Loucy (cell line): ENCODE results near the gene SFT2D3.
A peak's percentile ranks its signal among the peaks of the same experiment; 100 is the strongest.

Experiments used
- H2AFZ ChIP-seq: fragments of 200-600 bp; sonication (generic); 2 replicates; pipeline ENCODE4 v1.6.0; 2016; ENCODE audit warnings: antibody characterized with exemption, mild to moderate bottlenecking, low read length, moderate library complexity
- H3F3A ChIP-seq: fragments of 200-600 bp; 2 replicates; pipeline ENCODE4 v1.6.0; 2016; ENCODE audit warnings: antibody characterized with exemption, low read depth, mild to moderate bottlenecking
- H3K27me3 ChIP-seq: fragments of 200-600 bp; sonication (generic); 2 replicates; pipeline ENCODE4 v1.6.1; 2014; ENCODE audit warnings: low read length, mild to moderate bottlenecking; ENCODE audit not compliant: insufficient read depth, poor library complexity, severe bottlenecking
- H3K36me3 ChIP-seq: fragments of 200-600 bp; sonication (generic); 2 replicates; pipeline ENCODE4 v1.6.1; 2016; ENCODE audit warnings: low read length; ENCODE audit not compliant: insufficient read depth
- H3K4me1 ChIP-seq: fragments of 200-600 bp; sonication (generic); 2 replicates; pipeline ENCODE4 v1.5.1; 2014; ENCODE audit warnings: low read length, mild to moderate bottlenecking; ENCODE audit not compliant: insufficient read depth, poor library complexity, severe bottlenecking
- H3K4me2 ChIP-seq: fragments of 200-600 bp; sonication (generic); 2 replicates; pipeline ENCODE4 v1.6.0; 2014; ENCODE audit warnings: antibody characterized with exemption, low read length, low read depth, mild to moderate bottlenecking; ENCODE audit not compliant: poor library complexity, severe bottlenecking
- H3K4me3 ChIP-seq: fragments of 200-600 bp; sonication (generic); 2 replicates; pipeline ENCODE4 v1.5.1; 2014; ENCODE audit warnings: low read length, mild to moderate bottlenecking, mixed read lengths; ENCODE audit not compliant: poor library complexity, severe bottlenecking
- H3K79me2 ChIP-seq: fragments of 200-600 bp; sonication (generic); 2 replicates; pipeline ENCODE4 v1.6.1; 2014; ENCODE audit warnings: low read length; ENCODE audit not compliant: insufficient read depth
- H3K9ac ChIP-seq: fragments of 200-600 bp; sonication (generic); 2 replicates; pipeline ENCODE4 v1.6.0; 2014; ENCODE audit warnings: mild to moderate bottlenecking, low read depth, low read length, moderate library complexity; ENCODE audit not compliant: poor library complexity, severe bottlenecking
- H3K9me2 ChIP-seq: fragments of 200-600 bp; sonication (generic); replicated peaks from 2 replicates; pipeline ENCODE4 v1.6.1; 2016; ENCODE audit warnings: low read depth, low read length, mixed read lengths
- H3K9me3 ChIP-seq: fragments of 200-600 bp; sonication (generic); 2 replicates; pipeline ENCODE4 v1.6.1; 2014; ENCODE audit warnings: mild to moderate bottlenecking, antibody characterized with exemption, low read length, low read depth; ENCODE audit not compliant: insufficient read depth
- H4K20me1 ChIP-seq: fragments of 200-600 bp; sonication (generic); 2 replicates; pipeline ENCODE4 v1.6.0; 2014; ENCODE audit warnings: antibody characterized with exemption, low read length, mild to moderate bottlenecking; ENCODE audit not compliant: insufficient read depth, poor library complexity, severe bottlenecking
- EZH2phosphoT487 ChIP-seq: fragments of 200-600 bp; IDR thresholded peaks from 2 replicates; pipeline ENCODE4 v1.6.1; 2018; ENCODE audit warnings: antibody characterized with exemption, mild to moderate bottlenecking, moderate library complexity, borderline replicate concordance
- TF ChIP-seq, protein P1 (sequence below): fragments of 200-600 bp; sonication (generic); conservative IDR thresholded peaks from 2 replicates; pipeline ENCODE4 v1.5.1; 2014; ENCODE audit warnings: mild to moderate bottlenecking, antibody characterized with exemption, low read length

Gene SFT2D3

GRCh38 chr2:127701651-127702394, 526 bp downstream of the SFT2D3 start:
- H3K4me2 ChIP-seq: peak overlapping the region; percentile 96
- peaks cover 26% of the 10 kb centered on the region for H4K20me1 ChIP-seq
- no peak for TF ChIP-seq EZH2phosphoT487
- TF ChIP-seq, protein P1, sequence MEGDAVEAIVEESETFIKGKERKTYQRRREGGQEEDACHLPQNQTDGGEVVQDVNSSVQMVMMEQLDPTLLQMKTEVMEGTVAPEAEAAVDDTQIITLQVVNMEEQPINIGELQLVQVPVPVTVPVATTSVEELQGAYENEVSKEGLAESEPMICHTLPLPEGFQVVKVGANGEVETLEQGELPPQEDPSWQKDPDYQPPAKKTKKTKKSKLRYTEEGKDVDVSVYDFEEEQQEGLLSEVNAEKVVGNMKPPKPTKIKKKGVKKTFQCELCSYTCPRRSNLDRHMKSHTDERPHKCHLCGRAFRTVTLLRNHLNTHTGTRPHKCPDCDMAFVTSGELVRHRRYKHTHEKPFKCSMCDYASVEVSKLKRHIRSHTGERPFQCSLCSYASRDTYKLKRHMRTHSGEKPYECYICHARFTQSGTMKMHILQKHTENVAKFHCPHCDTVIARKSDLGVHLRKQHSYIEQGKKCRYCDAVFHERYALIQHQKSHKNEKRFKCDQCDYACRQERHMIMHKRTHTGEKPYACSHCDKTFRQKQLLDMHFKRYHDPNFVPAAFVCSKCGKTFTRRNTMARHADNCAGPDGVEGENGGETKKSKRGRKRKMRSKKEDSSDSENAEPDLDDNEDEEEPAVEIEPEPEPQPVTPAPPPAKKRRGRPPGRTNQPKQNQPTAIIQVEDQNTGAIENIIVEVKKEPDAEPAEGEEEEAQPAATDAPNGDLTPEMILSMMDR: 0 out of 2 replicates have a peak, but pooled peaks have one; percentile 17
- peaks cover 26% of the 10 kb centered on the region for H3K79me2 ChIP-seq
- no peaks in the 10 kb centered on the region for H3K27me3 ChIP-seq
- H3F3A ChIP-seq: peaks cover 3% of the 10 kb centered on the region; the same call in 1 of the 2 replicates
- H3K9ac ChIP-seq: peak overlapping the region; percentile 76
- peak overlapping the region; percentile 69; the same call in 1 of the 2 replicates for H2AFZ ChIP-seq
- H3K4me3 ChIP-seq: peak overlapping the region; percentile 78
- H3K4me1 ChIP-seq: peaks cover 30% of the 10 kb centered on the region
- H3K9me2 ChIP-seq: no peaks in the 10 kb centered on the region
- H3K36me3 ChIP-seq: no peaks in the 10 kb centered on the region; the same call in 1 of the 2 replicates
- H3K9me3 ChIP-seq: no peaks in the 10 kb centered on the region

DNA sequence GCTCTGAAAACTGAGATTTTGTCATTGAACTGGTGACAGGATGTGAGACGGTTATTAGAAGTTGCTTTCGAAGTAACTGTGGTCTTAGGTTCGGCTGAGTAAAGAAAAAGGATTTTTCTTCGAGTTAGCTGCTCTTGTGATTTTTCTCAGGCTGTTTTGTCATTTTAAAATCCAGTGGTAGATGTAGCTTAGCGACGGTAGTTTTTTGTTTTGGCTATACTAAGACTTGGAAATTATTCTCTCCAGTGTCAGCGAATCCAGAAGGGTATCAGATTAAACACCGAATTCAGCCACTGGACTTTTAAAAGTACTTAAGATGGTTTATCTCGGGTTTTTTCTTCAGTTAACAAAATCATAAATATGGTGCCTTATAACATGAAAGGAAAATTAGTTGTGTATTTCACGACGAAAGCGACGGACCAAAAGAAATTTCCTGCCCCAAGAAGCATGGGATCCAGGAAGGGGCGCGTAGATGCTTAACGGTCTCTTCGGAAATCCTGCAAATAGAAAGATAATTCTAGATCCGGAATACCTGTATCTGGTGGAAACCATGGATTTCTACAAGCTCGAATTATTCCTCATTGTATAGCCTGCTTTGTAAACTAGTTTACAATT, 1.2 kb downstream of the SFT2D3 start:
- H3K4me3 ChIP-seq: peak overlapping the region; percentile 78
- TF ChIP-seq, protein P1: no peak
- no peak for TF ChIP-seq EZH2phosphoT487

GRCh38 chr2:127703282-127703681, 2.0 kb downstream of the SFT2D3 start:
- H3K27me3 ChIP-seq: no peaks in the 10 kb centered on the region
- peak overlapping the region; percentile 76 for H3K9ac ChIP-seq
- H3K9me3 ChIP-seq: no peaks in the 10 kb centered on the region
- peaks cover 7% of the 10 kb centered on the region; the same call in 1 of the 2 replicates for H3K36me3 ChIP-seq
- H3K9me2 ChIP-seq: no peaks in the 10 kb centered on the region
- peaks cover 26% of the 10 kb centered on the region for H3K79me2 ChIP-seq
- peak overlapping the region; percentile 96 for H3K4me2 ChIP-seq
- H2AFZ ChIP-seq: no peak overlapping the region
- H3F3A ChIP-seq: peaks cover 3% of the 10 kb centered on the region; the same call in 1 of the 2 replicates
- H3K4me3 ChIP-seq: peak overlapping the region; percentile 78
- peaks cover 26% of the 10 kb centered on the region for H4K20me1 ChIP-seq
- H3K4me1 ChIP-seq: peaks cover 30% of the 10 kb centered on the region
- no peak for TF ChIP-seq EZH2phosphoT487
- TF ChIP-seq, protein P1: no peak

More for the DNA sequence above, 1.2 kb downstream of the SFT2D3 start:
- Histone ChIP-seq H3K9me3 (no peaks in the 10 kb centered on the region), H3F3A (peaks cover 3% of the 10 kb centered on the region; the same call in 1 of the 2 replicates), H4K20me1 (peaks cover 26% of the 10 kb centered on the region), H3K79me2 (peaks cover 26% of the 10 kb centered on the region), H3K27me3 (no peaks in the 10 kb centered on the region), H3K4me2 (peak overlapping the region; percentile 96), H2AFZ (no peak overlapping the region), H3K9ac (peak overlapping the region; percentile 76), H3K36me3 (no peaks in the 10 kb centered on the region; the same call in 1 of the 2 replicates), H3K4me1 (peaks cover 30% of the 10 kb centered on the region), H3K9me2 (no peaks in the 10 kb centered on the region)
